Neural progenitor cell (in vitro differentiated cells): Measurements from ENCODE around the gene NTN4. TPM values are rescaled to one million over a fixed set of nuclear protein-coding genes. Genes with fewer than 3 reads are reported as not detected.

Experiments used
- DNase-seq: peaks from one replicate; pipeline ENCODE4 v3.0.0-alpha.2; 2016; ENCODE audit warnings: low spot score
- H2AFZ ChIP-seq: fragments of 200-600 bp; sonication (generic); replicated peaks from 2 replicates; pipeline ENCODE4 v1.6.1; 2016; ENCODE audit warnings: antibody characterized with exemption
- H3F3A ChIP-seq: fragments of 200-600 bp; sonication (generic); 2 replicates; pipeline ENCODE4 v1.6.1; 2016; ENCODE audit warnings: antibody characterized with exemption, low read depth
- H3K27ac ChIP-seq: fragments of 200-600 bp; sonication (generic); 2 replicates; pipeline ENCODE4 v1.5.1; 2016; ENCODE audit warnings: mild to moderate bottlenecking
- H3K27me3 ChIP-seq: fragments of 200-600 bp; sonication (generic); 2 replicates; pipeline ENCODE4 v1.6.1; 2016; ENCODE audit warnings: mild to moderate bottlenecking, moderate library complexity
- H3K36me3 ChIP-seq: fragments of 200-600 bp; sonication (generic); 2 replicates; pipeline ENCODE4 v1.5.1; 2016
- H3K4me1 ChIP-seq: fragments of 200-600 bp; sonication (generic); 2 replicates; pipeline ENCODE4 v1.6.1; 2016; ENCODE audit warnings: mixed run types
- H3K4me2 ChIP-seq: fragments of 200-600 bp; sonication (generic); 2 replicates; pipeline ENCODE4 v1.6.1; 2016
- H3K4me3 ChIP-seq: fragments of 200-600 bp; sonication (generic); 2 replicates; pipeline ENCODE4 v1.5.1; 2016
- H3K79me2 ChIP-seq: fragments of 200-600 bp; sonication (generic); 2 replicates; pipeline ENCODE4 v1.6.1; 2016; ENCODE audit warnings: low read depth
- H3K9ac ChIP-seq: fragments of 200-600 bp; sonication (generic); 2 replicates; pipeline ENCODE4 v1.6.1; 2016
- H3K9me3 ChIP-seq: fragments of 200-600 bp; sonication (generic); 2 replicates; pipeline ENCODE4 v1.5.1; 2016; ENCODE audit warnings: low read depth
- H4K20me1 ChIP-seq: fragments of 200-600 bp; sonication (generic); 2 replicates; pipeline ENCODE4 v1.6.1; 2016; ENCODE audit warnings: low read depth
- H3K27ac Mint-ChIP-seq: 3 replicates; pipeline ENCODE4 v1.8.0; 2021; ENCODE audit warnings: mixed read lengths
- H3K27me3 Mint-ChIP-seq: 2 replicates; pipeline ENCODE4 v1.8.0; 2022; ENCODE audit warnings: low read depth, mild to moderate bottlenecking, inconsistent platforms, moderate library complexity, mixed read lengths; ENCODE audit not compliant: insufficient read depth
- H3K36me3 Mint-ChIP-seq: 3 replicates; pipeline ENCODE4 v1.8.0; 2021; ENCODE audit warnings: mixed read lengths
- H3K4me1 Mint-ChIP-seq: 3 replicates; pipeline ENCODE4 v1.8.0; 2021; ENCODE audit warnings: mixed read lengths
- H3K4me3 Mint-ChIP-seq: 3 replicates; pipeline ENCODE4 v1.8.0; 2021; ENCODE audit warnings: mild to moderate bottlenecking, moderate library complexity, mixed read lengths
- H3K9me3 Mint-ChIP-seq: 3 replicates; pipeline ENCODE4 v1.8.0; 2020; ENCODE audit warnings: mixed read lengths
- EZH2 ChIP-seq: fragments of 200-600 bp; sonication (generic); IDR thresholded peaks from 2 replicates; pipeline ENCODE4 v1.6.1; 2017; ENCODE audit warnings: antibody characterized with exemption, mild to moderate bottlenecking, moderate library complexity
- EZH2phosphoT487 ChIP-seq: fragments of 200-600 bp; sonication (generic); IDR thresholded peaks from 2 replicates; pipeline ENCODE4 v1.6.1; 2017; ENCODE audit warnings: antibody characterized with exemption
- total RNA-seq: library from RNA; depleted of rRNA; stranded (reverse); fragments of >200 nt; gene quantifications from 2 replicates; pipeline ENCODE4 v1.2.3, GENCODE V29; 2015; ENCODE audit warnings: low replicate concordance
- TF ChIP-seq, protein P1 (sequence below): fragments of 200-600 bp; sonication (generic); IDR thresholded peaks from 2 replicates; pipeline ENCODE4 v1.5.1; 2017; ENCODE audit warnings: antibody characterized with exemption, mild to moderate bottlenecking

Gene NTN4
- total RNA-seq, 1 donor from 2014 or later, result 2.3 TPM

DNA sequence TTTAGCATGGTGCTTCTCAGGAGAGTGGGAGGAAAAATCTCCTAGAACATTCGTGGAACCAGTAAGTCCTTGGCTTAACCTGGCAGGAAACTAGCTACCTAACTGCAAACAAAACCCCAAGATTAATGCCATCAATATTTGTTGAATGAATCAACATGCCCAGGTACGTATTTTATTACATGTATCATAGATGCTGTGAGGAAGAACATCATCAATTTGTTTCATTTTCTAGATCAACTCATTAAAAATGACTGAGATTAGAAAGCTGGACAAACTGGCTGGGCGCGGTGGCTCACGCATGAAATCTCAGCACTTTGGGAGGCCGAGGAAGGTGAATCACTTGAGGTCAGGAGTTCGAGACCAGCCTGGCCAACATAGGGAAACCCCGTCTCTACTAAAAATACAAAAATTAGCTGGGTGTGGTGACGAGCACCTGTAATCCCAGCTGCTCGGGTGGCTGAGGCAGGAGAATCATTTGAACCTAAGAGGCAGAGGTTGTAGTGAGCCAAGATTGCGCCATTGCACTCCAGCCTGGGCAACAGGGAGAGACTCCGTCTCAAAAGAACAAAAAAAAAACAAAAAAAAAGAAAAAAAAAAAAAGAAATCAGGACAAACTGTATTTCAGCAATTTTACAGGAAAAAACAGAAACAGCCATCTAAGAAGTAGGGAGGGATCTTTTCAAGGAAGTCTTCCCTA, 88.7 kb downstream of the NTN4 start:
- Histone ChIP-seq H3K27ac (no peak overlapping the region), H3K4me3 (no peak overlapping the region), H2AFZ (no peak overlapping the region), H3F3A (no peaks in the 10 kb centered on the region), H3K27me3 (no peaks in the 10 kb centered on the region), H3K36me3 (no peaks in the 10 kb centered on the region), H4K20me1 (no peaks in the 10 kb centered on the region), H3K79me2 (no peaks in the 10 kb centered on the region), H3K4me1 (no peaks in the 10 kb centered on the region), H3K9me3 (no peaks in the 10 kb centered on the region), H3K9ac (no peak overlapping the region), H3K4me2 (no peak overlapping the region)
- Mint-ChIP-seq H3K9me3 (no peaks in the 10 kb centered on the region), H3K36me3 (no peaks in the 10 kb centered on the region), H3K27me3 (no peaks in the 10 kb centered on the region), H3K4me3 (no peak overlapping the region), H3K4me1 (no peaks in the 10 kb centered on the region), H3K27ac (no peak overlapping the region)
- no peak for DNase-seq
- no peak for TF ChIP-seq EZH2
- TF ChIP-seq, protein P1, sequence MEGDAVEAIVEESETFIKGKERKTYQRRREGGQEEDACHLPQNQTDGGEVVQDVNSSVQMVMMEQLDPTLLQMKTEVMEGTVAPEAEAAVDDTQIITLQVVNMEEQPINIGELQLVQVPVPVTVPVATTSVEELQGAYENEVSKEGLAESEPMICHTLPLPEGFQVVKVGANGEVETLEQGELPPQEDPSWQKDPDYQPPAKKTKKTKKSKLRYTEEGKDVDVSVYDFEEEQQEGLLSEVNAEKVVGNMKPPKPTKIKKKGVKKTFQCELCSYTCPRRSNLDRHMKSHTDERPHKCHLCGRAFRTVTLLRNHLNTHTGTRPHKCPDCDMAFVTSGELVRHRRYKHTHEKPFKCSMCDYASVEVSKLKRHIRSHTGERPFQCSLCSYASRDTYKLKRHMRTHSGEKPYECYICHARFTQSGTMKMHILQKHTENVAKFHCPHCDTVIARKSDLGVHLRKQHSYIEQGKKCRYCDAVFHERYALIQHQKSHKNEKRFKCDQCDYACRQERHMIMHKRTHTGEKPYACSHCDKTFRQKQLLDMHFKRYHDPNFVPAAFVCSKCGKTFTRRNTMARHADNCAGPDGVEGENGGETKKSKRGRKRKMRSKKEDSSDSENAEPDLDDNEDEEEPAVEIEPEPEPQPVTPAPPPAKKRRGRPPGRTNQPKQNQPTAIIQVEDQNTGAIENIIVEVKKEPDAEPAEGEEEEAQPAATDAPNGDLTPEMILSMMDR, result no peak

DNA sequence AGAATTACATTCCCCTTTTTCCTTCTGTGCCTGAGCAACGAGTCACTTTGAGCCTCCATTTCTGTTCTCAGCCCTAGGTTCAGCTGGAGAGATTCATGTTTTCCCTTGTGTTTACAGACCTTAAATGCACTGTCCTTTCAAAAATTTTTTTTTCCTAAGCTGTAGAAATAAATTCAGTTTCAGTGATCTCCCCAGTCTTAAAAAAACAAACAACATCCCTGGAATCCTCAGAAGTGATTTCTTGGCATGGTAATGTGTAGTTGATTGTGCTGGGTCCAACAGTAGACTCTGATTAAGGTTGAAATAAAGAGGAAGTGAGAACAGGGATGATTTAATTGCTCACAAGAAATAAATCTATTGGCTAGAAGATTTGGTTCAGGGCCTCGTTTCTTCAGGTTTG, 89.3 kb downstream of the NTN4 start:
- TF ChIP-seq, protein P1, result no peak
- no peak for TF ChIP-seq EZH2phosphoT487
- TF ChIP-seq EZH2, result no peak
- no peak overlapping the region for H3K4me3 Mint-ChIP-seq
- H3F3A ChIP-seq, result no peaks in the 10 kb centered on the region
- no peak for DNase-seq
- H3K36me3 Mint-ChIP-seq, result no peaks in the 10 kb centered on the region
- no peaks in the 10 kb centered on the region for H3K27me3 Mint-ChIP-seq
- no peaks in the 10 kb centered on the region for H3K4me1 ChIP-seq
- no peaks in the 10 kb centered on the region for H3K4me1 Mint-ChIP-seq
- no peaks in the 10 kb centered on the region for H3K9me3 ChIP-seq
- no peaks in the 10 kb centered on the region for H3K79me2 ChIP-seq
- no peak overlapping the region for H3K4me3 ChIP-seq
- no peak overlapping the region for H3K27ac ChIP-seq
- no peak overlapping the region for H3K9ac ChIP-seq
- H2AFZ ChIP-seq, result no peak overlapping the region
- no peaks in the 10 kb centered on the region for H3K36me3 ChIP-seq
- no peaks in the 10 kb centered on the region for H3K9me3 Mint-ChIP-seq
- no peaks in the 10 kb centered on the region for H4K20me1 ChIP-seq
- no peak overlapping the region for H3K4me2 ChIP-seq
- no peaks in the 10 kb centered on the region for H3K27me3 ChIP-seq
- no peak overlapping the region for H3K27ac Mint-ChIP-seq

DNA sequence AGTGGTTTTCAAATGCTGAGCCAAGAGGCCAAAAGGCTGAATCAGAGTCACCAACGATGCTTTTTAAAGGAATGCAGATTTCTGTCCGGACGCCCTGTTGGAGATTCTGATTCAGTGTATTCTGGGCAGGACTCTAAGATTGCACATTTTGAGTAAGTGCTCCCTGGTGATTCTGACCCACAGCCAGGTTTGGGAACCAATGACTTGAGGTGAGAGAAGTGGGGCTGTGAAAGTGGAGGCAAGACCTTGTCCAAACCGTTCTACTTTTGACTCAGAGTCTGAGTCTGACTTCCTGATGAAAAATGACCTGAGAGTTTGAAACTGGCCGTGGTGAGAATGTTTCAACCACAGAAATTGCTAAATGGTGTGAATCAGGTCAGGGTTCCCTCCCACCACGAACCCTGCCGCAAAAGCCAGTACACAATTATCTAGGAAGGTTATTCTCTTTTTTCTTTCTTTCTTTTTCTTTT, 90.2 kb downstream of the NTN4 start:
- Mint-ChIP-seq H3K4me1 (no peaks in the 10 kb centered on the region), H3K36me3 (no peaks in the 10 kb centered on the region), H3K4me3 (no peak overlapping the region), H3K27me3 (no peaks in the 10 kb centered on the region), H3K9me3 (no peaks in the 10 kb centered on the region), H3K27ac (no peak overlapping the region)
- no peaks in the 10 kb centered on the region for H3K4me1 ChIP-seq
- TF ChIP-seq EZH2phosphoT487 (no peak), EZH2 (no peak)
- TF ChIP-seq, protein P1, result no peak
- no peak for DNase-seq
- H3K9ac ChIP-seq, result no peak overlapping the region
- H3K9me3 ChIP-seq, result no peaks in the 10 kb centered on the region
- no peak overlapping the region for H3K4me3 ChIP-seq
- H3K36me3 ChIP-seq, result no peaks in the 10 kb centered on the region
- no peaks in the 10 kb centered on the region for H3K79me2 ChIP-seq
- no peak overlapping the region for H3K4me2 ChIP-seq
- no peaks in the 10 kb centered on the region for H3K27me3 ChIP-seq
- no peak overlapping the region for H2AFZ ChIP-seq
- H3K27ac ChIP-seq, result no peak overlapping the region
- no peaks in the 10 kb centered on the region for H4K20me1 ChIP-seq
- no peaks in the 10 kb centered on the region for H3F3A ChIP-seq
